GM11168 (cell line): ENCODE data around the gene CAGE1.
"Not testable (repeated sequence)": the region's sequence is repeated elsewhere in the genome, so short reads cannot be mapped to it uniquely, and the experiment has no call there.

Experiments
- in situ Hi-C: fragments of 300-500 bp; cut with MboI; formaldehyde crosslinking; loops from one replicate; pipeline ENCODE4 v1.12.0; 2022; ENCODE audit warnings: low sequenced_read_pairs; ENCODE audit not compliant: unreplicated experiment

Gene CAGE1

GRCh38 chr6:7411328-7411727, 21.8 kb upstream of the CAGE1 start:
- in situ Hi-C loops, result no loop called here

GRCh38 chr6:7410851-7411250, 21.3 kb upstream of the CAGE1 start:
- in situ Hi-C loops, result no loop called here

DNA sequence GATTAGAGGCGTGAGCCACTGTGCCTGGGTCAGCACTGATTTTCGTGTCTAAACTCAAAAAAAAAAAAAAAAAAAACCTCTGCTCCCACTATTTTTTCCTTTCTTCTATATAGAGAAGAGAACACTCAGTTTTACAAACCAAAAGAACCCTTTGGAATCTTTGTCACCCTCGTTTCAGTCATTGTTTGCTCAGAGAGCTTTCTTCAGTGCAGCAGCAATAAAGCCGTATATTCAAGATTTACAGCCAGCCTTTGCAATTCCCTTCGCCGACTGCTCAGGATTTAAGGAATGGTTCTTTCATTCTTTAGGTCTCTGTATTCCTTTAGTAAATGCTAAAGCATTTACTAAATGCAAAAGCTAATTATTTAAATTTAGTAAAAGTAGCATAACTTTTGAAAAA, 20.2 kb upstream of the CAGE1 start:
- in situ Hi-C loops, result no loop called here

GRCh38 chr6:7406743-7407142, 17.2 kb upstream of the CAGE1 start:
- in situ Hi-C loops, result no loop called here

GRCh38 chr6:7404546-7404945, 15.0 kb upstream of the CAGE1 start:
- in situ Hi-C loops, result no loop called here

- in situ Hi-C loops, result no loop called here
These were observed 13.2 kb upstream of the CAGE1 start for GRCh38 chr6:7402716-7403115.

DNA sequence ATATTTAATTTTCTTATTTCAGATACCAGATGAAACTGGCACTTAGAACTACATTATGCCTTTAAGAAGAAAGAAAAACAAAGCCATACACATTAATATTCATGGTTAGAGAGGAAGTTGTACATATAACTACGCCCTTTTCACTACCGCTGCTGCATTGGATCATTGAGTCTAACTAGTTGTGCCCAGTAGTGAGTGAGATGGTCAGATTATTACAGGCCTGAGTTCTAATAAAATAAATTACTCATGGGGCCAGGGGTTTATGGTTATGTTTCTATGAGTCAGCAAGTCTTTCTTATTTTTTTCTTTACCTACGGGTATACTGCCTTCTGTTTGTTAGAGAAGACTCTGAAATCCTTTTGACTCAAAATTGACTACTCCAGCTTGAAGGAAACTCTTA, 11.5 kb upstream of the CAGE1 start:
- in situ Hi-C loops, result no loop called here

DNA sequence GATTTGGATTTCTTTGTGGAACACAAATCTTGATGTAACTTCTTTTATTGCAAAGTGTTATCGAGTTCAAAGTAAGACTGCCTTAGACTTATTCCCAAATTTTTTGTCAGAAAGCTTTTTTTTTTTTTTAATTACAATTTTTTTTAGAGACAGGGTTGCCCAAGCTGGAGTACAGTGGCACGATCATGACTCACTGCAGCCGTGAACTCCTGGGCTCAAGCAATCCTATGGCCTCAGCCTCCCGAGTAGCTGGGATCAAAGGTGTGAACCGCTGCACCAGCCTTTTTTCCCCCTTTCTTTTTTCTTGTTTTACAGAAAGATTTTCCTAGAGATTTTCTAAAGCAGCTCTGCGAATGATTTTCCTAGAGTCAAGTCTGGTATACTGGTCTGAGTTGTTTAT, 2.9 kb upstream of the CAGE1 start:
- in situ Hi-C loops, result no loop called here

- in situ Hi-C loops, result no loop called here
These were observed 1.6 kb upstream of the CAGE1 start for GRCh38 chr6:7391151-7391550.

- in situ Hi-C loops, result no loop called here
These were observed 810 bp upstream of the CAGE1 start for GRCh38 chr6:7390226-7390878.

- in situ Hi-C loops, result no loop called here
These were observed 436 bp downstream of the CAGE1 start for GRCh38 chr6:7389162-7389450.

- in situ Hi-C loops, result no loop called here
These were observed 8.4 kb downstream of the CAGE1 start for GRCh38 chr6:7381092-7381491.

- in situ Hi-C loops, result no loop called here
These were observed 10.8 kb downstream of the CAGE1 start for GRCh38 chr6:7378740-7379139.

DNA sequence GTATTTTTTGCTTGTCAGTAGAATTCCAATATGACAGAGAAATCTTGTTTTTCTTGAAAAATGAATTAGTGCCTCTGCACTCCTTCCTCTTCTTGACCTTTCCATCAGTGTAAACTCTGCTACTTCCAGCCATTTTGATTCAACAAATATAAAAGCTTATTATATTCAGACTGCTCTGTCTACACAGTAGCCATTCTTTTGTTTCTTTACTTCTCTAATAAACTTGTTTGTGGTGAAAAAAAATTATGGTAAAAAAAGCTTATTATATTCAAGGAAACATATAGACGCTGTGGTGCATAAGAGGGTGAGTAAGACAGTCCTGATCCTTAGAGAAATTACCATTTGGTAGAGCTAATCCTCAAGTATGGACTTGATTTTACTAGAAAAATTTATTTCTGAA, 11.6 kb downstream of the CAGE1 start:
- in situ Hi-C loops, result no loop called here

- in situ Hi-C loops, result no loop called here
These were observed 15.8 kb downstream of the CAGE1 start for GRCh38 chr6:7373739-7374138.

DNA sequence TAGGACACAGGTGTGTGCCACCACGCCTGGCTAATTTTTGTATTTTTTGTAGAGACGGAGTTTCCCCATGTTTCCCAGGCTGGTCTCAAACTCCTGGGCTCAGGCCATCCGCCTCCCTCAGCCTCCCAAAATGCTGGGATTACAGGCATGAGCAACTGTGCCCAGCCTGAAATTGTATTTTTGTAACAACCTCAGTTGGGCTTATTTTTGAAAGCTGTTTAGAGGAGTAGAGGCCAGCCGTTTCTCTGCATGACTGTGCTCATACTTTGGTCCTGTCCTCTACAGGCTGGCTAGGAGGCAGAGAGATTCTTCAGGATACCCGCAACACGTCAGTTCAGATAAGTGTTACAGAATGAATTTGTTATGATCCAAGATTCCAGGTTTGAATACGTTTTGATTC, 22.1 kb downstream of the CAGE1 start:
- in situ Hi-C loops, result no loop called here

- in situ Hi-C loops, result not testable (repeated sequence)
These were observed 37.6 kb downstream of the CAGE1 start for GRCh38 chr6:7351916-7352315.

DNA sequence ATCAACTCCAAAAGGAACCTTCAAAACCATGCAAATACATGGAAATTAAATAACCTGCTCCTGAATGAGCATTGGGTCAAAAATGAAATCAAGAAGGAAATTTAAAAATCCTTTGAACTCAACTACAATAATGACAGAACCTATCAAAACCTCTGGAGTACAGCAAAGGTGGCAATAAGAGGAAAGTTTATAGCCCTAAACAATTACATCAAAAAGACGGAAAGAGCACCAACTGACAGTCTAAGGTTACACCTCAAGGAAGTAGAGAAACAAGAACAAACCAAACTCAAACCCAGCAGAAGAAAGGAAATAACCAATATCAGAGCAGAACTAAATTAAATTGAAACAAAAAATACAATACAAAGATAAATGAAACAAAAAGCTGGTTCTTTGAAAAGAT, 39.0 kb downstream of the CAGE1 start:
- in situ Hi-C loops, result not testable (repeated sequence)

GRCh38 chr6:7347551-7347997, 42.0 kb downstream of the CAGE1 start:
- in situ Hi-C loops, result not testable (repeated sequence)

GRCh38 chr6:7344773-7345450, 44.6 kb downstream of the CAGE1 start:
- in situ Hi-C loops, result not testable (repeated sequence)

DNA sequence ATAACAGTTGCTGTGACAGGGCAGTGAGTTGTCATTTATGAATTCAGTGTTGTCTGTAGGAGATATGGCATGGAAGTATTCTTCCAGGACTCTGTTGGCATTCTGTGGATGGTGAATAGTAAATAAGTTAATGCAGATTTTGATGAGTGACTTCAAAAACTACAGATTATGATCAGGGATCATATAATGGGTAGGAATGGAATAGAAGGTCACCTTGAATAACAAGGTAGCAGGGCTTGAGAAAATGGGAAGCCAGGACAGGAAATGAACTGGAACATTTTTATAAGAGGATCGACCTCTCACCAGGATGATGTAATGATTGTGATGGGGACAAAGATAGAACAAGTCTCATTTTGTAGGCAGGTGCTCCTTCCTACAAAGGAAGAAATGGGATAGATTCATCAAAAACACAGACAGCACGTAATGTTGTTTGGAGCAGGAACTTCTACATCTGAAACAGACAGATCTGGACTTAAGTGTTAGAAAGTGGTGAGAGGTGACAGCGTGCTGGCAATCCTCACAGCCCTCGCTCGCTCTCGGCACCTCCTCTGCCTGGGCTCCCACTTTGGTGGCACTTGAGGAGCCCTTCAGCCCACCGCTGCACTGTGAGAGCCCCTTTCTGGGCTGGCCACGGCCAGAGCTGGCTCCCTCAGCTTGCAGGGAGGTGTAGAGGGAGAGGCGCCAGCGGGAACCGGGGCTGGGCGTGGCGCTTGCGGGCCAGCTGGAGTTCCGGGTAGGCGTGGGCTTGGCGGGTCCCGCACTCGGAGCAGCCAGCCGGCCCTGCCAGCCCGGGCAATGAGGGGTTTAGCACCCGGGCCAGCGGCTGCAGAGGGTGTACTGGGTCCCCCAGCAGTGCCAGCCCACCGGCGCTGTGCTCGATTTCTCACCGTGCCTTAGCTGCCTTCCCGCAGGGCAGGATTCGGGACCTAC, 45.7 kb downstream of the CAGE1 start:
- in situ Hi-C loops, result no loop called here
